Measurements from ENCODE around the gene PINK1. TPM values are rescaled to one million over a fixed set of nuclear protein-coding genes. Genes with fewer than 3 reads are reported as not detected.

PINK1 gene
- total and polyA plus RNA-seq, 2 of the 13 experiments (the other 11 are each of a cell fraction or from before 2014, with no cell fraction given): 15.3 to 16.1 TPM

- TF ChIP-seq YY1 (IDR thresholded peaks at IDR 0.05; ENCODE audit: insufficient read depth, insufficient replicate concordance, low read depth, low read length) (peak; percentile 71), ZNF10 (CRISPR knock-in tag; IDR thresholded peaks at IDR 0.05; ENCODE audit: borderline replicate concordance, low read depth) (no peak), GMEB2 (CRISPR knock-in tag; IDR thresholded peaks at IDR 0.05; ENCODE audit: low read depth) (no peak), ZNF790 (CRISPR knock-in tag; IDR thresholded peaks at IDR 0.05; ENCODE audit: borderline replicate concordance) (no peak), ZNF782 (CRISPR knock-in tag; IDR thresholded peaks at IDR 0.05; ENCODE audit: borderline replicate concordance) (peak; percentile 37; the same call in 1 of the 2 replicates), ZNF607 (CRISPR knock-in tag; IDR thresholded peaks at IDR 0.05; ENCODE audit: borderline replicate concordance) (peak; percentile 59; the same call in 1 of the 2 replicates), PITX1 (CRISPR knock-in tag; IDR thresholded peaks at IDR 0.05) (no peak), ZNF142 (CRISPR knock-in tag; IDR thresholded peaks at IDR 0.05) (no peak), PAX8 (CRISPR knock-in tag; IDR thresholded peaks at IDR 0.05; ENCODE audit: borderline replicate concordance) (no peak), RCOR2 (CRISPR knock-in tag; IDR thresholded peaks at IDR 0.05) (no peak), ZBTB26 (CRISPR knock-in tag; IDR thresholded peaks at IDR 0.05; ENCODE audit: borderline replicate concordance) (no peak), ZNF510 (CRISPR knock-in tag; IDR thresholded peaks at IDR 0.05; ENCODE audit: low read depth) (no peak), ATF7-NPFF (CRISPR knock-in tag; IDR thresholded peaks at IDR 0.05; ENCODE audit: low read depth) (peak; percentile 32; the same call in 1 of the 2 replicates), FOXC1 (CRISPR knock-in tag; IDR thresholded peaks at IDR 0.05; ENCODE audit: borderline replicate concordance) (no peak), ZNF543 (CRISPR knock-in tag; IDR thresholded peaks at IDR 0.05) (no peak), EEA1 (CRISPR knock-in tag; IDR thresholded peaks at IDR 0.05; ENCODE audit: borderline replicate concordance) (no peak), SOX13 (IDR thresholded peaks at IDR 0.05) (no peak), SOX13 (CRISPR knock-in tag; conservative IDR thresholded peaks at IDR 0.05 in 1 of 2, IDR thresholded peaks at IDR 0.05 in 1 of 2) (peak in 1 of 2 experiments; percentile 11; a peak in 1 of 4 replicates), TBX2 (CRISPR knock-in tag; IDR thresholded peaks at IDR 0.05; ENCODE audit: borderline replicate concordance) (peak; percentile 51; the same call in 1 of the 2 replicates), CREB1 (IDR thresholded peaks at IDR 0.05) (no peak; the same call in 1 of the 2 replicates), CREB1 (CRISPR knock-in tag; IDR thresholded peaks at IDR 0.05) (no peak)
Measured at GRCh38 chr1:20633190-20634064, at the start of gene PINK1 (continued).

Measured in HepG2 (cell line).